ENCODE data around the gene WDFY2.
"Not testable (repeated sequence)": the region's sequence is repeated elsewhere in the genome, so short reads cannot be mapped to it uniquely, and the experiment has no call there.

WDFY2 gene

DNA sequence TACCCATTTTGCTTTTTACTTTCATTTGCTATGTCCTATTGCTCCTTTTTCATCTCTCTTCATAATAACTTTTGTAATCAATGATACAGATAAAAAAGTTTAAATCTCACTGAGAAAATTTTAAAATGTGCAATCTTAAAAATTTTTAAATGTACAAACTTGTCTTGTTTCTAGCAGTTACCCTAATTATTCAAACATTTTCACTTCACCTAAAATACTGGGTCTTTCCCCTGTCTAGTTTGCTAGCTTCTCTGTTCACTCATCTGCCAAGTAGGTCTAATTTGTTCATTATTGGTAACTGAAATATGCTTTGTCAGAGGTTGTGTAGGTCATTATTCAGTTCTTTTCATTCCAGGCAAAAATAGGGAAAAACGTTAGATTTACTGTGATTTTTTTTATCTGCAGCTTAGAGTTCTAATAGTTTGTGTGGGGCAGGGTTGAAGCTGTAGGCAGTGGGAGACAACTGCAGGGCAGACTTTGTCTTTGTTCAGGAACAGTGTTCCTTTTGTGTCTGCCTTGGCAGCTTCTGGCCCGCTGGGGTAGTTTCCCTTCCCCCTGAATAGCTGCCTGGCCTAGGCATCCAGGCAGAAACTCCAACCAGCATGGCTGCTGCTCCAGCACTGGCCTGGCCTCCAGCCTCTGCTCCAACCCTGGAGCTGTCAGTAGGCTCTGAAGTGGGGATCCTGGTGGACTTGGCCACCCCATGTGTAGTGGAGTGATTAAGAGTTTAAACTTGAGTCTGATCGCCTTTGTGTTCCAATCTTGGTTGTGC, 48.5 kb downstream of the WDFY2 start:
- DNase-seq (ENCODE audit: low read depth) = no peak

GRCh38 chr13:51635137-51635878, 51.0 kb downstream of the WDFY2 start:
- no peak for DNase-seq (ENCODE audit: low read depth)

- DNase-seq (ENCODE audit: low read depth) = no peak
These were observed 52.2 kb downstream of the WDFY2 start for GRCh38 chr13:51636349-51636890.

DNA sequence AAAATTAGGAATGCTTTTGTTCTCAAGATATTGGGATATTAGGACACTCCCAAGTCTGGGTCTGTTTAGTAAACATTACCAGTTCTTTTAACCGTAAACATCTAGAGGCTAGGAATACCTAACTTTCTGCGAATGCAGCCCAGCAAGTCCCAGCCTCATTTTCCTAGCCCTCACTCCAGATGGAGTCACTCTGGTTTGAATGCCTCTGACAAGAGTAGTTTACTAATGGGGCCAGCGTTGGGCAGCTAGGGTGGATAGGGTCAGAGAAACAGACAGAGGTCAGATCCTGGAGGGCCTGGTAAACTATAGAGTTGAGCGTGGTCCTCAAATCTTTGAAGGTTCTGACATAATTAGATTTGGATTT, 53.6 kb downstream of the WDFY2 start:
- no peak for DNase-seq (ENCODE audit: low read depth)

GRCh38 chr13:51638216-51638871, 54.1 kb downstream of the WDFY2 start:
- DNase-seq (ENCODE audit: low read depth) = peak; percentile 44

GRCh38 chr13:51639171-51639570, 54.9 kb downstream of the WDFY2 start:
- no peak for DNase-seq (ENCODE audit: low read depth)

- not testable (repeated sequence) for DNase-seq (ENCODE audit: low read depth)
These were observed 56.4 kb downstream of the WDFY2 start for GRCh38 chr13:51640696-51641095.

- peak; percentile 94 for DNase-seq (ENCODE audit: low read depth)
These were observed 59.0 kb downstream of the WDFY2 start for GRCh38 chr13:51643105-51643881.

DNA sequence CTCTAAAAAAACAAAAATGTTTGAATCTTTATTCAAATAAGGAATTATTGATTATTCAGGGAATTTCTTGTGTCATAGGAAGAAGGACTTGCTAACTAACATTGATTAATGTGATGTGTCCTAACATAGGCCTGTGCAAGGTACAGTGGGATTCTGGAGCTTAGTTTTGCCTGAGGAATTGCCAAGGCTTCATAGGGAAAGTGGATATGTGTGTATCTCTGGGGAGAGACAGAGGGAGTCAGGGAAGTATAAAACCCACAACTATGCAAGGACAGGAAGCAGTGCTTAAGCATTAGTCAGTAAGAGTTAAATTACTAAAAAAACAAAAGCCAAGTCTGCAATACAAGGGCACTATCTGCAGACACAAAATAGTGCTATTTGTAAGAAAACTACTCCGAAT, 59.6 kb downstream of the WDFY2 start:
- peak; percentile 80 for DNase-seq (ENCODE audit: low read depth)

DNA sequence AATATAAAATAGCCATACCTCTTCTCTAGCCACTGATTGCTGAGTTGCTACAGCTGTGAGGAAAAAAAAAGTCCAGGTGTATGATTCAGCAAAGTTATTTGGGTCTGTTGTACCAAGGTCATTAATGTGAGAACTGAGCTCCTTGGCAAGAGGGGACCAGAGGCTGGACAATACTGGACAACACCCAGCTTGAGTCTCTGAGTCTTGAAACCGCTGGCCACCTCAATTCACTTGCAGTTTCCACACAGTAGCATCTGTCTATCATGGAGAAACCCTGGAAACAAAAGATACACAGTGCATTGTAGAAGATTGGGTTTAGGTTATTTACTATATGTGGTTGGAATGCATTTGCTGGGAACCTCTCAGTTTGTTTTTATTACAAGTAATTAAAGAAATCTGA, 60.4 kb downstream of the WDFY2 start:
- peak; percentile 23 for DNase-seq (ENCODE audit: low read depth)

- DNase-seq (ENCODE audit: low read depth) = peak; percentile 69
These were observed 60.9 kb downstream of the WDFY2 start for GRCh38 chr13:51645154-51645650.

GRCh38 chr13:51645761-51646670, 61.8 kb downstream of the WDFY2 start:
- no peak for DNase-seq (ENCODE audit: low read depth)

DNA sequence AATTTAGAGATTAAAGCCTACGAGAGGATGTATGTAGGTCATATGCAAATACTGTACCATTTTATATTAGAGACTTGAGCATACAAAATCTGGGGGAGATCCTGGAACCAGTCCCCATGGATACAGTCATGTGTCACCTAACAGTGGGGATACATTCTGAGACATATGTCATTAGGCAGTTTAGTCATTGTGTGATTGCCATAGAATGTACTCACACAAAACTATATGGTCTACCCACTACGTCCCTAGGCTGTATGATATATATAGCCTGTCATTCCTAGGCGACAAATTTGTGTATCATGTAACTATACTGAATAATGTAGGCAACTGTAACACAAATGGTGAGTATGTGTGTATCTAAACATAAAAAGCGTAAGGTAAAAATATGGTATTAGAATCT, 62.8 kb downstream of the WDFY2 start:
- no peak for DNase-seq (ENCODE audit: low read depth)

GRCh38 chr13:51652193-51652592, 67.9 kb downstream of the WDFY2 start:
- DNase-seq (ENCODE audit: low read depth) = not testable (repeated sequence)

DNA sequence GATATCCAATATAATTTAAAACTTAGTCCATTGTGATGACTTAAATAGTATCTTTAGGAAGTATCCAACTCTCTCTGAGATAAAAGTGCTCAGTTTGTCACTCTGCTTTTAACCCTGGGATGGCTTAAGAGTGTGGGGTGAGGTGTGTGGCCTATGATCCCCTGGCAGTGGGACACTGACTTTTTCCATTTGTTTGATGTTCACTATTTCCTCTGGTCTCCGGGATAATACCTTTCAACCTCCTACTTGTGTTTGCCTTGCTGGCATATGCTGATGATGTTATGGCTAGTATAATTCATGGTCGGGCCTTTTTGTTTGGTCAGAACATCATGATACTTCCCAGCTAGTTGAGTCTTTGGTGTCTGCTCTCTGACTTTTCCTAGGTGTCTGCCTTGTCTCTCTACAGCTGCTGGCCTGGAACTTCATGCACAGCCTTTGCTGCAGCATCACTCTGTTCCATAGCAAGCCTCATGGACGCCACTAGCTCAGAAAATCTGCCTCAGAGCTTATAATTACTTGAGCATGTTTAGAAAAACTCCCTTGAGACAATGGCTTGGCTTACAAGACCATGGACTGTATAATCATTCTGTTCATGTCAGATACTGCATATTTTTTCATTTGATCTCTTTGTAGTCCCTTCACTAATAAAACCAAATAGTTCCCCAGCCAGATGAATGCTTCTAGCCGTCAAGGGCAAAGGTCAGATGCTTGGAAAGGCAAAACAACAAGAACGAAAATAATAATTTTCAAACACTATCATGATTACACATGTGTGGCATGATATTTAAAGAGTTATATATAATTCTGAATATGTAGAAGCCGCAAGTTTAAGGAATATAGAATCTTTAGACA, 75.2 kb downstream of the WDFY2 start:
- DNase-seq (ENCODE audit: low read depth) = peak; percentile 21

DNA sequence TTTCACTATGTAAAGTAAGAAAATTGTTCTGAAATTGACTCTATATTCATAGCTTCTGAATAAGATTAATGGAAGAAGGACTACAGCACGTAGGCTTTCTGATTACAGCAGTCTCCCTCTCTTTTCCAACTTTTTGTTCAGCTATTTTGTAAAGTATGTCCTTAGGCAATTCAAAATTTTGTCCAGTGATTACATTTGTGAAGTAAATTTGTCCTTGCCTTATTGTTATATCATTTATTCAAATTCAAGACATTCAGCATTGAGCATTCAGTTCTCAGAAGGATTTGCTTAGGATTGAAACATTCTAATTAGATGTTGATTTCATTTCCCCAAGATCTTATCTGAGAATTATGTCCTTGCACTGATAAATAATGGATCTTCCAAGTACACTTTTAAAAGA, 76.6 kb downstream of the WDFY2 start:
- no peak for DNase-seq (ENCODE audit: low read depth)

GRCh38 chr13:51663973-51664957, 80.0 kb downstream of the WDFY2 start:
- no peak for DNase-seq (ENCODE audit: low read depth)

DNA sequence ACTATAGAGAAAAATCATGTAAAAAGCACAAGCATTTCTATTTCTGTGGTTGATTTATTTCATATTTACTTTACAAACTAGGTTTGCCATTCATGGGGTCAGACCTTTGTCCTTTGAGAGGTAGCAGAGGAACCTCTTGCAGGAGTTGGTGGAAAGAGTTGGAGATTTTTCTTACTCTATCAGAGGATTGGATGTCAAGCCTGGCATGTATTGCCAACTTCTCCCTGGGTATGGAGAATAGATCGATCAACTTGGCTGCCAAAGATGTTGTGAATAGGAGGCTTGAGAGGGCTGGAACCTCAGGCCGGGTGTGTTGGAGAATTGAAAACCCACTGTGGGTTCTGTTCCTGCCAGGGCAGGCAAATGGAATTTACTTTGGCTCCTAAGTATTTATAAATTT, 81.2 kb downstream of the WDFY2 start:
- no peak for DNase-seq (ENCODE audit: low read depth)

DNA sequence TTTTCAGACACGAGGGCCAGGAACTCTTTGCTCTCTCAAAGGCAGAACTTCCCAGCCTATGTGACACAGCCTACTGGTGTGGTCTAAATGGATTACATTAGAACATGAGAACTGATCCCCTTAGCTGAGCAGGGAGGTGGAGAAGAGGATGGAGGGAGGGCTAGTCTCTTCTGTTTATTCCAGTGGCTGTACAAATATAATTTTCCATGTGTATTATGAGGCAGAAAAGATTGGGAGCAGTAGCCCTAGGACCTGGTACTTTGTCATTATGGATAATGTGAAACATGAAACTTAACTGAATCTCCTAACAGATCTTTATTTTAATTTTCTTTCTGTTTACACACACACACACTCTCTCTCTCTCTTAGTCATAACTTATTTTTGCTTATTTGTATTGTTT, 82.1 kb downstream of the WDFY2 start:
- no peak for DNase-seq (ENCODE audit: low read depth)

Data from GM04503 (cell line).